ENCODE results near the gene ANKRD39. TPM values are rescaled to one million over a fixed set of nuclear protein-coding genes. Genes with fewer than 3 reads are reported as not detected.

The ANKRD39 gene
- total and polyA plus RNA-seq, 2 of the 8 experiments (the other 6 are each of a cell fraction or from before 2014, with no cell fraction given), result 18.5 to 21.3 TPM

- H3K79me1 ChIP-seq (ENCODE audit: low read depth, low read length), result no peaks in the 10 kb centered on the region
- no peaks in the 10 kb centered on the region for H3K9me3 ChIP-seq (ENCODE audit: insufficient read depth in 2 of 2, low read depth in 1 of 2, low read length in 1 of 2)
- H4K8ac ChIP-seq (ENCODE audit: extremely low read depth, insufficient read depth, low read length), result no peak overlapping the region; the same call in 1 of the 2 replicates
- no peak overlapping the region for H3K18ac ChIP-seq (ENCODE audit: extremely low read depth, low read length)
- H3K56ac ChIP-seq (replicated peaks; ENCODE audit: insufficient read length, low read depth, low read length), result no peak overlapping the region
- peak overlapping the region; percentile 86 for H4K91ac ChIP-seq (replicated peaks; ENCODE audit: insufficient read length, low read length)
- peak overlapping the region; percentile 96 for H2BK15ac ChIP-seq (ENCODE audit: low read length)
- H3K79me2 ChIP-seq (ENCODE audit: control insufficient read depth in 1 of 2, insufficient read depth in 2 of 2, low read length in 2 of 2), result no peaks in the 10 kb centered on the region
- ChIA-PET CTCF (ENCODE audit: partially characterized antibody) (interaction anchor here (0.7 to 4.1 kb wide), 8 partner anchors 9 to 66 kb away, joined by 3 to 27 read pairs (median 5); partner anchors contain the start of gene ANKRD39), POLR2A (ENCODE audit: partially characterized antibody) (interaction anchor here (1.2 to 4.9 kb wide), 6 partner anchors 9 to 27 kb away, joined by 3 to 25 read pairs (median 5); partner anchors contain the start of gene ANKRD39)
- peak overlapping the region; percentile 82; the same call in 1 of the 2 replicates for H2BK5ac ChIP-seq (ENCODE audit: low read depth, low read length)
- no peak overlapping the region for H2BK120ac ChIP-seq (replicated peaks; ENCODE audit: low read depth, low read length)
- no peak overlapping the region for H3K27ac ChIP-seq (ENCODE audit: low read depth, low read length)
- DNase-seq (ENCODE audit: low read depth in 1 of 2, low spot score in 2 of 2), result no peak
- no peak overlapping the region for H3K4ac ChIP-seq (replicated peaks; ENCODE audit: insufficient read length, low read depth, low read length)
- H3K27me3 ChIP-seq (replicated peaks in 1 of 4; ENCODE audit: control insufficient read depth in 3 of 4, extremely low read depth in 1 of 4, insufficient read depth in 3 of 4, low read length in 3 of 4), result peaks cover 0 to 2% (median under 1%) of the 10 kb centered on the region in 4 experiments; a peak in 2 of 7 replicates
- H3K14ac ChIP-seq (ENCODE audit: insufficient read length), result no peak overlapping the region
- no peak overlapping the region for H2AK5ac ChIP-seq (ENCODE audit: low read depth, low read length)
- no peak overlapping the region for H3K9ac ChIP-seq (replicated peaks in 1 of 4; ENCODE audit: extremely low read depth in 1 of 4, low read depth in 3 of 4, low read length in 3 of 4)
- H3K4me2 ChIP-seq (ENCODE audit: insufficient read depth in 1 of 2, low read depth in 2 of 2, low read length in 2 of 2), result no peak overlapping the region
- H3K36me3 ChIP-seq (ENCODE audit: control insufficient read depth in 2 of 4, insufficient read depth in 4 of 4, low read length in 3 of 4), result no peaks in the 10 kb centered on the region
- peak overlapping the region; percentile 92; the same call in 1 of the 2 replicates for H2BK12ac ChIP-seq (ENCODE audit: low read depth, low read length)
- no peak overlapping the region for H3K23ac ChIP-seq (ENCODE audit: insufficient read length)
- no peak for FAIRE-seq
- peaks cover 3 to 26% (median 17%) of the 10 kb centered on the region in 4 experiments for H3K4me1 ChIP-seq (replicated peaks in 1 of 4; ENCODE audit: control insufficient read depth in 3 of 4, insufficient read depth in 4 of 4, low read length in 3 of 4)
- H3K4me3 ChIP-seq (ENCODE audit: extremely low read depth in 1 of 4, insufficient read depth in 2 of 4, low read depth in 3 of 4, low read length in 4 of 4), result no peak overlapping the region
- peak overlapping the region; percentile 61; the same call in 1 of the 2 replicates for H2BK20ac ChIP-seq (ENCODE audit: low read length)
- 90% methylated on average over 19 of the region's 19 CpGs; no CpG with 5 or more reads in 1 of the 2 experiments for WGBS, 2 experiments (ENCODE audit: extremely low coverage in 1 of 2, insufficient coverage in 1 of 2, insufficient read length in 1 of 2, insufficient replicate concordance in 2 of 2, low coverage in 1 of 2, low lambda C conversion rate in 2 of 2, missing lambda C conversion rate in 1 of 2)
- no peaks in the 10 kb centered on the region for H4K20me1 ChIP-seq (replicated peaks in 1 of 2; ENCODE audit: control insufficient read depth in 1 of 2, insufficient read depth in 2 of 2, low read length in 2 of 2)
- no peak overlapping the region for H2AFZ ChIP-seq (ENCODE audit: low read length)
- H4K5ac ChIP-seq (ENCODE audit: insufficient read length, low read depth, low read length), result peak overlapping the region; percentile 10
- peaks cover 2% of the 10 kb centered on the region; the same call in 1 of the 2 replicates for H3K23me2 ChIP-seq (ENCODE audit: low read depth, low read length)
- TF ChIP-seq TAF1 (IDR thresholded peaks at IDR 0.05; ENCODE audit: low read depth, low read length) (no peak), SP4 (IDR thresholded peaks at IDR 0.05; ENCODE audit: low read length) (no peak), SIN3A (conservative IDR thresholded peaks at IDR 0.05 in 1 of 2, IDR thresholded peaks at IDR 0.05 in 1 of 2; ENCODE audit: low read depth in 1 of 2, low read length in 2 of 2) (no peak), CREB1 (IDR thresholded peaks at IDR 0.05) (no peak), PHF8 (conservative IDR thresholded peaks at IDR 0.05; ENCODE audit: low read depth, low read length) (no peak), TEAD4 (IDR thresholded peaks at IDR 0.05; ENCODE audit: low read depth, low read length) (no peak), RAD21 (IDR thresholded peaks at IDR 0.05 in 1 of 2, conservative IDR thresholded peaks at IDR 0.05 in 1 of 2; ENCODE audit: low read depth in 2 of 2, low read length in 2 of 2) (no peak), SIRT6 (IDR thresholded peaks at IDR 0.05; ENCODE audit: low read length) (no peak), SAP30 (IDR thresholded peaks at IDR 0.05; ENCODE audit: insufficient read depth, insufficient replicate concordance, low read length) (no peak), YY1 (IDR thresholded peaks at IDR 0.05; ENCODE audit: low read depth, low read length) (no peak), BCL11A (IDR thresholded peaks at IDR 0.05; ENCODE audit: low read depth in 2 of 2, low read length in 2 of 2) (no peak)
Measured at GRCh38 chr2:96884299-96885094, 26.7 kb upstream of the ANKRD39 start.

Data from H1 (cell line).